Hematopoietic multipotent progenitor cell treated with erythropoietin and hydrocortisone succinate and interleukin-3 and kit ligand, for 4 days (in vitro differentiated cells): ENCODE measurements around the gene MDP1.
"Not testable (repeated sequence)": the region's sequence is repeated elsewhere in the genome, so short reads cannot be mapped to it uniquely, and the experiment has no call there.

Experiments
- DNase-seq: peaks from one replicate; pipeline ENCODE4 v3.0.0-alpha.2; 2015

The MDP1 gene

DNA sequence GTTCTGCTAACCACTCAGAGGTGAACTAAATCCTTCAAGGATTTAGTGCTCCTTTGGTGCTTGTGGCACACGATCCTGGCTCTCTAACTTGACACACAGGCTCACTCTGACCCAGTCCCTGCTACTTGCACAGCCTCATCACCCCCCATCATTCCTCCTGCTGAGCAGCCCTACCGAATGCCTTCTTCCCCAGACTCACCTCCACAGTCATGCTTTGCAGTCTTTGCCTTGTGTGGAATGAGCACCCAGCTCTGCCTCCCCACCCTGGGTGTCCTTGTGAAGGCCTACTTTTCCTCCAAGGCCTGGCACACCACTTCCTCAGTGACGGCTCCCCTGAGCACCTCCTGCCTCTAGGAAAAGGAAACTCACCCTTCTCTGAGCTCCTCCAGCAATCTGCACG, 34.5 kb upstream of the MDP1 start:
- DNase-seq = no peak

DNA sequence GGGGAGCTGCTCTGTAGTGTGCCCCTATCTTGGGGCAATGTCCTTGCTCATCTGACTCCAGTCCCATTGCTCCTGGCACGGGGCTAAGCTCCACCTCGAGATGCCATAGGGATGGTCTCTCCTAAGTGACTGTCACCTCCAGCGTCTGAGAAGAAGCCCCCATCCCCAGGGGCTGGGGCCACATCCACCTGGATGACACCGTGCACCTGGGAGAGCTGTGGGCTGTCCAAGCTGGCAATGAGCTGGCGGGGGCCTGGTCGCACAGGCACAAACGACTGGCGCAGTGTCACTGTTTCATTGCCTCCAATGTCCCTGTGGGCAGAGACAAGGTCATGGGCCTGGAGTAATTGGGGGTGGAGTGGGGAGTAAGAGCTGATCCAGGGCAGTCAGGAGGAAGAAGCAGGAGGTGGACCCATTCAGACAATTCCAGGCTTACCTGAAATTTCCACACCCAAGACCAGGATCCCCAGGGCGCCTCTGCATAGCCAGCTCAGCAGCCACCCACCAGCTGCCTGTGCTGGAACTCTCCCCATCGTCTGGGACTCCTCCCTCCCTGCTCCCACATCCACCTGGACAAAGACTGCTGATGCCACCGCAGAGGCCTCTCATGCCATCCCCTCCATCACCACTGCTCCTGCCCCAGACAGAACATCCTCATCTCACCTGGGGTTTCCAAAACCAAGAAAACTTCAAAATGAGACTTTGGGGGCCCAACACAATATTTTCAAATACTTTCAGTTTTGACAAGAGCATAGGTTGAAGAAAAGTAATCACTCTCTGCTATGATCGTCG, 33.6 kb upstream of the MDP1 start:
- no peak for DNase-seq

DNA sequence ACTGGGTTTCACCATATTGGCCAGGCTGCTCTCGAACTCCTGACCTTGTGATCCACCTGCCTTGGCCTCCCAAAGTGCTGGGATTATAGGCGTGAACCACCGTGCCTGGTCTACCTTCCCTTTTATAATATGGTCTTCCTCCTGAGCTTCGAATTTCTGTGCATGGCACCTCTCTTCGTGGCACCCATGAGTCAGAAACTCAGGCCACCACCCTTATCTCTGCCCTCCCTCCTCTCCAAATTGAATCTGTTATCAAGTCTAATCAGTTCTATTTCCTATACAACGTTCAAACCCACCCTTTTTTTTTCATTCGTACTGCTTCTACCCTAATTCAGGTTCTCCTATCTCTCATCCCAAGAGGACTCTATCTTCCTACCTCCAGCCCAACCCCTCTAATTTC, 31.6 kb upstream of the MDP1 start:
- peak; percentile 61 for DNase-seq

DNA sequence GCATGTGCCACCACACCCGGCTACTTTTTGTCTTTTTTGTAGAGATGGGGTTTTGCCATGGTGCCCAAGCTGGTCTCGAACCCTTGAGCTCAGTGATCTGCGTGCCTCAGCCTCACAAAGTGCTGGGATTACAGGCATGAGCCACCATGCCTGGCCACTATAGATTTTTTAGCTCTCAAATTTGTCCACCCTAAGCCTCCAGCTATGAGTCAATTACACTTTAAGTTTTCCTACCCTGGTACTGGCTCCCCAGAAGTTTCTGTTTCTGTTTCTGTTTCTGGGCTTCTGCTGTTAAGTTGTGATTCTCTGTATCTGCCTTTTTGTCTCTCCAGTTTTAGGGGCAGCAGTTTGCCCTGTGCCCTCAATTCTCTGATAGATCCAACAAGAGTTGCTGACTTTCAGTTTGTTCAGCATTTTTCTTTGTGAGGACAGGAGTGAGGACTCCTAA, 30.9 kb upstream of the MDP1 start:
- no peak for DNase-seq

DNA sequence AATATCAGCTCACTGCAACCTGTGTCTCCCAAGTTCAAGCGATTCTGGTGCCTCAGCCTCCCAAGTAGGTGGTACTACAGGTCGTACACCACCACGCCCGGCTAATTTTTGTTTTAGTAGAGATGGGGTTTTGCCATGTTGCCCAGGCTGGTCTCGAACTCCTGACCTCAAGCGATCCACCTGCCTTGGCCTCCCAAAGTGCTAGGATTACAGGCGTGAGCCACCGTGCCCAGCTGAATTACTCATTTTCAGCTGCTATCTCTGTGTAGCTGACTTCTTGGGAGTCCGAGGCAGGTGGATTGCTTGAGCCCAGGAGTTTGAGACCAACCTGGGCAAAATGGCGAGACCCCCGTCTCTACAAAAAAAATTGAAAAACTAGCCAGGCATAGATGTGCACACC, 29.5 kb upstream of the MDP1 start:
- not testable (repeated sequence) for DNase-seq

DNA sequence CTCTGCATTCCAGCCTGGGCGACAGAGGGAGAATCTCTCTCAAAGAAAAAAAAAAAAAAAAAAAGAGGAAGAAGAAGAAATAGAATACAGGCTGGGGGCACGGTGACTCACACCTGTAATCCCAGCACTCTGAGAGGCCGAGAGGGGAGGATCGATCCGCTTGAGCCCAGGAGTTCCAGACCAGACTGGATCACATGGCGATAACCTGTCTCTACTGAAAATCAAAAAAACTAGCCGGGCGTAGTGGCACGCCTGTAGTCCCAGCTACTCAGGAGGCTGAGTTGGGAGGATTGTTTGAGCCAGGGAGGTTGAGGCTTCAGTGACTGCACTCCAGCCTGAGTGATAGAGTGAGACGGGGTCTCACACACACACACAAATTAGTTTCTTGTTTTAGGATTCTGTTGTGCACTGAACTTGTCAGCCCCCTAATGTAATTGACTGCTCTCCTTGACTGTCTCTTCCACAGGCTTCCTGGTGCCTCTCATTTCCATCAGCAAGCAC, 27.5 kb upstream of the MDP1 start:
- no peak for DNase-seq

DNA sequence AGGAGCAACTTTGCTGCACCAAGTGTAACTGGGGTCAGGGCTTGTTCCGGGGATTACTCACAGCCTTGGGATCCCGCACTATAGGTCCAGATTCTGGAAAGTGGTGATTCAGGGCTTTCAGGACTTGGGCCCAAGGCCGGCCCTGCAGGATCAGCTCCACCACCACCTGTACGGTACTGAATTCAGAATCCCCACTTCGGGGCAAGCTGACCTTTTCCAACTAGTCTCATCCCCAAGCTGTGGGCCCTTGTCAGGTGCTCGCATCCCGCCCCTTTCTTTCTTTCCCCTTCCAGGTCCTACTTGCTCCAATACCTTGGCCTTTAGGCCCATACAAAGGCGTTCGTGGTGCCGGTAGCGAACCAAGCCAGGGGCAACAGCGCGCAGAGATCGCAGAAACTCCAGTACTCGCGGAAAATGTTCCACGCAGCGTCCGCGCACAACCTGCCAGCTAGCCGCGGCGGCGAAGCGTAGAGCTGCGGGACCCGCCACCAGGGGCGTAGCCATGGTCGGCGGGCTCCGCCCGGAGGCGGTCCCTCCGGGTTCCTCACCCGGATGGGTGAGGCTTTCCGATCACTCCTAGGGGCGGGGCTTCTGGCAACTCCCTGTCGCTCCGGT, 26.1 kb upstream of the MDP1 start:
- DNase-seq = peak; percentile 98

DNA sequence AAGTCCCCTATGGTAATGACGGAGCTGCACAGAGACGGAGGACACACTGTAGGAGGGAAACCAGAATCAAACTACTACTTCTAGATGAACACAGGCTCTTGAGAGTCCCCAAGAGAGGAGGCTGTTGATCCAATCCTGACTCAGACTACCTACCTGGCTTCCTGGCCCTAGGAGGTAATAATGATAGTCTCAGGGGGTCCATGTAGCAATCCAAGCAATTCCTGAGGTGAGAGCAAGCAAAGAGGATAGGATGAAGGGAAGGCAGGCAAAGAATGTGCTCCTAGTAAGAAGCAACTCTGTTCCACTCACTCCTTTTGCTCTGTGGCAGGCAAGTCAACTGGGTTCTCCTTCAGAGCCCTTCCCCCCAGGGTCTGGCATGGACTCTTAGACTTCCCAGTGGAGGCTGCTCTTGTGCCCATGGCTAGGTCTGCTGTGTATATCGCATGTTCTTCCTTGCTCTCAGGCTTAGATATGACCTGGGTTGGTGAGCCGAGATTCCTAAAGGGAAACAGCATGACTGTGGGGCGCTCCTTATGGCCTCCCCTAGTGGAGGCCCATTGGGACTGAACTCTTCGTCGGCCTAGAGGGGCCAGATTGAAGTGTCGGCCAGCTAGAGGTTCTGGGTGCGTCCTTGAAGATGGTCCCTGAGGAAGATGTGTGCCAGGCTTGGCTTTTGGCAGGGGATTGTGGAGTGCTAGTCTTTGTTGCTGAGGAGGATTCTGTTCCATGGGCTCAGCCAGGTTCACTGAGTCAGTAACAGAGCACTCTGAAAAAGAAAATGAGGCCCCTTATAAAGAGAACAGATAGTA, 24.4 kb upstream of the MDP1 start:
- DNase-seq = no peak

DNA sequence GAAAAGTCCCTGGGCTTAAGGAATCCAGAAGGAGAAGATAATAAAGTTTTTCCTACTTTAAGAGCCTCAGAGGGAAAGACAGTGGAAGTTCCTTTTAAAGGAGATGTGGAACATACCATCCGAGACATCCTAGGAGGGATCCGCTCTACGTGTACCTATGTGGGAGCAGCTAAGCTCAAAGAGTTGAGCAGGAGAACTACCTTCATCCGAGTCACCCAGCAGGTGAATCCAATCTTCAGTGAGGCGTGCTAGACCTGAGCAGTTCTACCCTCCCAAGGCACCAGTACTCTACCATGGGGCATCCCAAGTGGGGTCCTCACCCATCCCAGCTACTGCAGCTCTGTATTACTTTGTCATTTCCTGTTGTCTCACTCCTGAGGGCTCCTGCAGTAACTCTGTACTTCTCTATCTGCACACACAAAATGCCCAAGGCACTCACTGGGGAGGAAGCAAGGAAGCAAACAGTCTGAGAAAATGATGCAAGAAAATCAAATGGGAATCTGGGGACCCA, 22.7 kb upstream of the MDP1 start:
- DNase-seq = no peak

DNA sequence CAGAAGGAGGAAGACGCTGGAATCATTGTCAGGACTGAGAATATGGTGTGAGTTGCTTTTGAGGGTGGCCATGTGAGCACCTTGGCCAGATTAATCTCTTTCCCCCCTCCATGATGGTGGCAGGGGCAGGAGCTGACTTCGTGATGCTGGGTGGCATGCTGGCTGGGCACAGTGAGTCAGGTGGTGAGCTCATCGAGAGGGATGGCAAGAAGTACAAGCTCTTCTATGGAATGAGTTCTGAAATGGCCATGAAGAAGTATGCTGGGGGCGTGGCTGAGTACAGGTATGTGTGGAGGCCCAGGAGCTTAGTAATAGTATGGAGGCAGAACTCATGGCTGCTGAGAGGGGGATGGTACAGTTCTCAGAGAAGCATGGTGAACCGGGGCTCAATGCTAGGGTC, 22.3 kb upstream of the MDP1 start:
- no peak for DNase-seq

DNA sequence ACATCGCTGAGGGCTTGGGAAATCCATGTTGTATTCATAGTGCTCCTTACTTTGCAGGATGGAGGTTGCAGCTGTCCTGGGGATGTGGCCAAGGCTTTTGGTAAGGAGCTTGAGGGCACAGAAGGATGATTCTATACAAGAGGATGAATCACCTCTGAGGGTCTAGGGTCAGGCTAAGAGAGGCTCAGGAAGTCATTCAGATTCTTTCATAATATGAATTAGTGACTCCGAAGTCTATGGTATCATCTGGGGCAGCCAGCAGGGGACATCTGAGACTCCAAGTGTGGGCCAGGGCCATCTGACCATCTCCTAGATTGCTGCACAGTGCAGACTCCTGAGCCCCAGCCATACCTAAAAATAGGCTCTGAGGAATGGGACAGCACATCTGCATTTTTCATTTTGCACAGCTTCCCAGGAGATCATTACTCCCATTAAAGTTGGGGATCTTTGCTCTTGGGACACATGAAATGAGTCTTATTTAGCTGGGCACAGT, 21.6 kb upstream of the MDP1 start:
- DNase-seq = no peak

DNA sequence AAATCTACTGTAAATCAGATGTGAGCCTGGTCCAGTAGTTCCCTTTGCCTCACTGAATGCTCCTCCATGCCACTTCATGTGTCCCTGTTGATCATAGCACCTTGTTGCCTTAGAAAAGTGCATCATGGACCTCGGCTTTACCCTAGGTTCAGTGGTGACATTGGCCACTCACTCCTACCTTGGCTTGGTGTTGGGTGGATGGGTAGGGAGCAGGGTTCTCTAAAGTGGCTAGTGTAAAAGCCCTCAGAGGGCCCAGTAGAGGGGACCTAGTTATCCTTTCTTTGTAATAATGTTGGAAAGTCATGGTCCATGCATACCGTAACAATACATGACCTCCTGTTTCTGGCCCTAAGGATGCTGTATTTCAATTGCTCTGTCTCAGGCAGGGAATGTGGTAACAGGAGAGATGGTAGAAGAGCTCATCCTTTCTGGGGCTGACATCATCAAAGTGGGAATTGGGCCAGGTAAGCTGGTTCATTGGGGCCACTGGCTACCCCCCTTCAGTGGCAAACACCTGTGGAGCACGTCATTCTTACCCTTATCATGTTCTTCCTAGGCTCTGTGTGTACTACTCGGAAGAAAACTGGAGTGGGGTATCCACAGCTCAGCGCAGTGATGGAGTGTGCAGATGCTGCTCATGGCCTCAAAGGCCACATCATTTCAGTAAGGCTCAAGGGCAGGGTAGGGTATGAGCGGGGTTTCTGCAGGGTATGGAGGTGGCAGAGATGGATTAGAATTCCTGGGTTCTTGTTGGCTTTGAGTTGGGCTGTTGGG, 21.0 kb upstream of the MDP1 start:
- DNase-seq = no peak

DNA sequence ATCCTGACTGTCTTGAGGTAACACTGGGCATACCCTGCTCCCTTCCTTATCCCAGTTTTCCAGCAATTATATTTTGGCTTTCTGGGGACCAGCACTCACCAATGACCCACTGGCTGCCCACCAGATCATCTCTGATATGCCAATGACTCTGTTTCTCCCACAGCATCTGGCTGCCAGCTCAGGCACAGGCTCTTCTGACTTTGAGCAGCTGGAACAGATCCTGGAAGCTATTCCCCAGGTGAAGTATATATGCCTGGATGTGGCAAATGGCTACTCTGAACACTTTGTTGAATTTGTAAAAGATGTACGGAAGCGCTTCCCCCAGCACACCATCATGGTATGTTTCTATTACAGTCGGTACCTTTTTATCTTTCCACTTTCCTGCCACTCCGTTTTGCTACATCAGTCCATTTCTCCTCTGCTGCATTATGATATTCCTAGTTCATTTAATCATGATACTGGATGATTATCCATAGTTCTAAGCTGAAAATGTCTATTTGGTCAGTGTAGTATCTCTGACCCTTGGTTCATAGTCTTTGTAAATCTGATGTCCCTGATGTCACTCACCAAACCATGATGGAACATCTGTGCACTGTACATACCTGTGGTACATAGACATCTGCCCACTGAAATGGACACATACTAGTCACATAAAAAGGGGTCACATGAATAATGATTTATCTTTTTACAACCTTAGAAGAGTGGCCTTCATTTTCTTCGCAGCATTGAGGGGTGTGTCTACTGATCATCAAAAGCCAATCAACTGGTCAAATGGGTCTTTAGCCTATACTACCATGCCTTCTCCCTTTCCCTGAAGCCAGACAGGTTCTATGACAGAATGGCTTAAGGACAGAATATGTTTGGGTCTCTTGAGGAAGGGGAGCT, 20.2 kb upstream of the MDP1 start:
- DNase-seq = no peak

DNA sequence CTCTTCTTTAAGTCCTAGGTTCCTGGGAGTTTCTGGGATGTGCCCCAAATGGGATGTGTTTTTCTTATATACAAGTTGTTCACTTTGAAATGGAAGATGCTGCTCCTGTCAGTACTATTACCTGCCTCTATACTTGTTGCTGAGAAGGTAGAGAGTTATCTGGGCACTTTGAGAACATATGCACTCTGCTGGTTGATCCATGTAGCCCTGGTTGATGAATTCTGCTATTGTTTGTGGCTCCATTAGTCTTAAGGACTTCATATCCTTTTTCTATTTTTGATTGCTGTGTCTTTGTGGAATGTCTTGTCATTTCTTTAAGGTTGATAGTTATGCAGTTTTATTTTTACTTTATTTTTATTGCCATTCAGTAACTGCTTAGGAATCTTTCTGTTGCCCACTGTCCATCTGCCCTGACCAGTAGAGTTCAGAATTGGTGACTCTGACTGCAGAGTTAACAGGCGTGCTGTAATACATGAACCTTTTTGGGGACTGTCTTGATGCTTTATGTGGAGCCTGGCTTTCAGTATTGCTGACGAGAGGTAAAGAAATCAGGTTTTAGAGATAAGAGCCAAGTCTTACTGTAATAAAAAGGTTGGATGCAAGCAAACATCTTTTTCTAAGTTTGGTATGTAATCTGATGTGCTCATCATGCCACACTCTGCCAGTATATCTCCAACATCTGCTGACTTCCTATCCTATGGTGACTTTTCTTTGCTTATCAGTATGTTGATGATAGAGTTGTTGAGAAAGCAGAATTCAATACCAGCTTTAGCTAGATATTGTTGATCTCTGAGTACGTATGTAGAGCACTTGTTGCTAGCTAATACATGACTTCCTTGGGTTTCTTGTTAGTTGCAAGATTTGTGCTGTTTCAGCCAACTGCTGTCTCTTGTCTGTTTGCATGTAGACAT, 18.5 kb upstream of the MDP1 start:
- peak; percentile 64 for DNase-seq

DNA sequence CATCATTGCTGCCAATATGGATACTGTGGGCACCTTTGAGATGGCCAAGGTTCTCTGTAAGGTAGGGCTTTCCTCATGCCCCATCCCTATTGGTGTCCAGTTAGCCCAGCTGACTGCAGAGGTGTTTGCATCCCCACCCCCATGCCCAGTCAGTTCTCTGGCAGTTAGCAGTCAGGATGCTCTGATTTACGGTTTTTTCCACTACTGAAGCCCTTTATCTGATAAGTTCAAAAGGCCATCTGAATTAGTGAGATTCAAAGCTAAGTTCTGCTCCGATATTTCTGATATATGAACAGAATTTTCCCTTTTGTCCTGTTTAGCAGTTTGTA, 17.6 kb upstream of the MDP1 start:
- peak; percentile 42 for DNase-seq

DNA sequence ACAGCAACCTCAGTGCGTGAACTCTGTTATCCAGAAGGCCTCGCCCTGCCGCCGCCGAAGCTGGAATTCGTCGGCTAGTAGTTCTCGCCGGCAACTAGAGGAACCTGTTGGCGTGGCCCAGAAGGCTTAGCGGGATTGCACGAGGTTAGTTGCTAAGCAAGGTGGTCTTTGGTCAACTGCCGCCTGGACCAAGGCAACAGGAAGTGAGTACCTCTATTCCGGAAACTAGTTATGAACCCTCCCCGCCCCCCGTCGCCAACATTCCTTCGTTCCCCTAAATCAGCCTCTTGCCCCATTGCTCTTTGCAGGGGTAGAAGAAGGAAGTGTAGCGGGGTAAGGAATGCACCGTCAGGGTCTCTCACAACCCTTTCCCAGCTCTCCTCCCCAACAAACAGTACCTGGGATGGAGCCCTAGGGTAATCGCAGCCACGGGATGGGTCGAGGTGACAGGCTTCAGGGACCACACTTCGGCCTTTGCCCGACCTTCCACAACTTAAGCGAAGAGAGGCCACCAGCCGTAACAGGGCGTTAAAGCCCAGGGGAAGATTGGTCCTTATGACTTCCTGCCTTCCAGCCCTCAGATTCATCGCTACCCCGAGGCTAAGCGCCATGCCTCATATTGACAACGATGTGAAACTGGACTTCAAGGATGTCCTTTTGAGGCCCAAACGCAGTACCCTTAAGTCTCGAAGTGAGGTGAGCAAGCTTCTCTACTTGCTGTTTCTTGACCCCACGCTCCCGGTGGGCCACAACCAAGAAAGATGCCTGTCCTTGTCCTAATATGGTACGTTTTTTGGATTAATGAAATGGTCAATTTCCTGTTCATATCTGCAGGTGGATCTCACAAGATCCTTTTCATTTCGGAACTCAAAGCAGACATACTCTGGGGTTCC, 17.0 kb upstream of the MDP1 start, which contains the start of gene GMPR2:
TSS of gene GMPR2 (plus strand) at position 285 of the 893 bp plus-strand sequence. CDS start at position 610, 325 bp downstream.
- no peak for DNase-seq

DNA sequence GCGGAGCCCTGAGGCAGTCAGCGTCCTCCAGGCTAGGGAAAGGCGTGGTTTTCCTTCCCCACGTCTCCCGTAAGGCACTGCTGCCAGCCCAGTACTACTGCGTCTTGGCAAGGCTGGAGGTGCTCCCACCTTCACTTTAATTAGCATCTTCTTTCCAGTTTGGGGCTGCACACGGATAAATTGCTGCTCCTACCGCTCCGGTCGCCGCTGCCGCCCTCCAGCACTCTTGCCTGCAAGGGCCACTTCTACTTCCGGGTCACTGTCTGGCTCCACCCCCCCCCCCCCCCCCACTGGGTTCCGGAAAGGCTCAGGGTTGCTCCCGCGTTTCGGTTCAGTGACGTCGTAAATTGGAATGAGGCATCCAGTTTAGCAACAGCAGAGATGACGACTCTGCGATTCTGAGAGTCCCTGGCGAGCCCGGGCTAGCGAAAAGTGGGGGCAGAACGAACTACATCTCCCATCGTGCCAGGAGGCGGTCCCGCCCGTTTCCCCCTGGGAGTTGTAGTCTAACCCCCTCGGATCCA, 16.3 kb upstream of the MDP1 start, which contains the start of gene NEDD8:
TSS of gene NEDD8 (minus strand) at position 247 of the 524 bp plus-strand sequence. CDS start at position 147, 100 bp downstream.
- DNase-seq = peak; percentile 97

DNA sequence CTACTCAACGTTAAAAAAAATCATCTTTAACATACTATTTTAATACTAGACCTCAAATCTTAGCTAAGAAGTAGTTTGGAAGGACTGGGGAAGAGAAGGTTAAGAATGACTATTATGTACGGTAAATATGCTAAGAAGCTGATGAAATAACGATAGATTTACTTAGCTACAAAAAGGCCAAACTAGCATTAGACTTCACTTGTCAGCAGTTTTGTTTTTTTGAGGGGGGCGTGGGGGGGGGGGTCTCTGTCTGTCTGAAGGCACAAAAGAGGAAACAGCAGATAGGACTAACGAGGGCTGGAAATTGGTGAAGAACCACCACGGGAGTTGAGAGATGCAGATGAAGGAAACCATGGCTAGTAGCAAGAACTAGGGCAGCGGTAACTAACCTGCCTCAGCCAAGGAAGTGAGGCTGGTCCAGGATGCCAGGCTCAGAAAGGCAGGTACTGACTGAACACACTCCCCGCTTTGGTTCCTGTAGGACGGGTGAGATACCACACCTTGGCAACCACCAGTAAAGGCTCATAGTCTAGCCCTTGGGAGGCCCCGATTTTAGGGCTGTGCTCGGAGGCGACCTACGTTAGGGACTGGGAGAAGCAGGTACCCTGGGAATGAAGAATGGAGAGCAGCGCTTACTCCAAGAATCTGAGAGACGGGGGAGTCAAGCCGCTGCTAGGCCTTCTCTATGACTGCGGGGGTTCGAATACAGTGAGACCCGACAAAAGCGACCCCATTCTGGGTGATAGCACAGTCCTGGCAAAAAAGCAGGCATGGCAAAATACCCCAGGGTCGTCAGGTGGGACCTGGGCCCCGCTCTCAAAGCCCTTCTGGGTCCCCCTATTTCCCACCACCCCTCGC, 15.6 kb upstream of the MDP1 start:
- peak; percentile 33 for DNase-seq
